CD4-positive, alpha-beta T cell treated with Interleukin-10 for 1 hour (primary cell): ENCODE data around the gene TLE3.

Source experiments
- DNase-seq: peaks from one replicate; pipeline ENCODE4 v3.0.0-alpha.2; 2020

The TLE3 gene

GRCh38 chr15:70046679-70047369 lies 50.9 kb downstream of the TLE3 start:
- DNase-seq, result no peak

- no peak for DNase-seq
These were observed 52.7 kb downstream of the TLE3 start for GRCh38 chr15:70045045-70045444.

GRCh38 chr15:70044168-70044567 lies 53.5 kb downstream of the TLE3 start:
- no peak for DNase-seq

- no peak for DNase-seq
These were observed 54.1 kb downstream of the TLE3 start for GRCh38 chr15:70043590-70043989.

GRCh38 chr15:70042553-70043214 lies 55.0 kb downstream of the TLE3 start:
- no peak for DNase-seq

GRCh38 chr15:70039917-70040316 lies 57.8 kb downstream of the TLE3 start:
- DNase-seq, result no peak

GRCh38 chr15:70038730-70039392 lies 58.9 kb downstream of the TLE3 start:
- no peak for DNase-seq

GRCh38 chr15:70037292-70037640 lies 60.5 kb downstream of the TLE3 start:
- no peak for DNase-seq

- DNase-seq, result no peak
These were observed 61.0 kb downstream of the TLE3 start for GRCh38 chr15:70036585-70037291.

- no peak for DNase-seq
These were observed 62.0 kb downstream of the TLE3 start for GRCh38 chr15:70035719-70036077.

GRCh38 chr15:70035051-70035718 lies 62.5 kb downstream of the TLE3 start:
- no peak for DNase-seq

GRCh38 chr15:70034596-70034995 lies 63.1 kb downstream of the TLE3 start:
- no peak for DNase-seq

- no peak for DNase-seq
These were observed 63.6 kb downstream of the TLE3 start for GRCh38 chr15:70034141-70034540.

- DNase-seq, result no peak
These were observed 64.1 kb downstream of the TLE3 start for GRCh38 chr15:70033529-70034140.

GRCh38 chr15:70033109-70033508 lies 64.6 kb downstream of the TLE3 start:
- no peak for DNase-seq

GRCh38 chr15:70032509-70032908 lies 65.2 kb downstream of the TLE3 start:
- DNase-seq, result no peak

- no peak for DNase-seq
These were observed 66.0 kb downstream of the TLE3 start for GRCh38 chr15:70031713-70032112.

GRCh38 chr15:70031261-70031660 lies 66.5 kb downstream of the TLE3 start:
- DNase-seq, result no peak

GRCh38 chr15:70030851-70031250 lies 66.9 kb downstream of the TLE3 start:
- no peak for DNase-seq

GRCh38 chr15:70029297-70029701 lies 68.4 kb downstream of the TLE3 start:
- no peak for DNase-seq

- no peak for DNase-seq
These were observed 70.2 kb downstream of the TLE3 start for GRCh38 chr15:70027518-70027917.

- no peak for DNase-seq
These were observed 70.7 kb downstream of the TLE3 start for GRCh38 chr15:70026991-70027390.
